ENCODE data around the gene CPEB1. TPM values are rescaled to one million over a fixed set of nuclear protein-coding genes. Genes with fewer than 3 reads are reported as not detected.

Gene CPEB1
- total and polyA plus RNA-seq, 2 of the 13 experiments (the other 11 are each of a cell fraction or from before 2014, with no cell fraction given): 0.03 to 0.07 TPM

GRCh38 chr15:82540055-82540983, 106.8 kb downstream of the CPEB1 start, which contains the start of gene RPS17 (continued):
- TF ChIP-seq MXD3 (CRISPR knock-in tag; IDR thresholded peaks at IDR 0.05): peak; percentile 89; the same call in 1 of the 2 replicates
- no peak for TF ChIP-seq ZBTB8A (CRISPR knock-in tag; IDR thresholded peaks at IDR 0.05; ENCODE audit: borderline replicate concordance, low read depth)
- 0 out of 2 replicates have a peak, but pooled peaks have one; percentile 23 for TF ChIP-seq ZNF101 (CRISPR knock-in tag; IDR thresholded peaks at IDR 0.05; ENCODE audit: borderline replicate concordance, low read depth)
- peak; percentile 86; the same call in 1 of the 2 replicates for TF ChIP-seq FOXC1 (CRISPR knock-in tag; IDR thresholded peaks at IDR 0.05; ENCODE audit: borderline replicate concordance)
- TF ChIP-seq CHD2 (IDR thresholded peaks at IDR 0.05; ENCODE audit: low read depth, low read length): no peak
- no peak for TF ChIP-seq ZUFSP (CRISPR knock-in tag; IDR thresholded peaks at IDR 0.05; ENCODE audit: borderline replicate concordance)
- no peak for TF ChIP-seq ZNF296 (CRISPR knock-in tag; conservative IDR thresholded peaks at IDR 0.05)
- peak; percentile 81 for TF ChIP-seq ZNF800 (CRISPR knock-in tag; IDR thresholded peaks at IDR 0.05)
- TF ChIP-seq ATF4 (CRISPR knock-in tag; IDR thresholded peaks at IDR 0.05): peak in 1 of 2 experiments; percentile 79; a peak in 2 of 4 replicates
- TF ChIP-seq SALL2 (CRISPR knock-in tag; IDR thresholded peaks at IDR 0.05): peak; percentile 96
- TF ChIP-seq TBL1XR1 (IDR thresholded peaks at IDR 0.05; ENCODE audit: borderline replicate concordance, low read length, partially characterized antibody): peak; percentile 72
- peak; percentile 68; the same call in 1 of the 2 replicates for TF ChIP-seq ZNF510 (CRISPR knock-in tag; IDR thresholded peaks at IDR 0.05; ENCODE audit: low read depth)
- TF ChIP-seq ZNF160 (CRISPR knock-in tag; IDR thresholded peaks at IDR 0.05): peak; percentile 92
- peak; percentile 90; the same call in 1 of the 2 replicates for TF ChIP-seq ZNF274 (CRISPR knock-in tag; IDR thresholded peaks at IDR 0.05)
- TF ChIP-seq ZFP37 (CRISPR knock-in tag; IDR thresholded peaks at IDR 0.05; ENCODE audit: borderline replicate concordance): peak; percentile 91; the same call in 1 of the 2 replicates
- TF ChIP-seq ZNF275 (CRISPR knock-in tag; IDR thresholded peaks at IDR 0.05; ENCODE audit: borderline replicate concordance): peak; percentile 74; the same call in 1 of the 2 replicates
- TF ChIP-seq DNMT3B (CRISPR knock-in tag; conservative IDR thresholded peaks at IDR 0.05): peak; percentile 74; the same call in 1 of the 2 replicates
- no peak for TF ChIP-seq ZFP82 (CRISPR knock-in tag; IDR thresholded peaks at IDR 0.05; ENCODE audit: borderline replicate concordance)
- TF ChIP-seq RFXAP (CRISPR knock-in tag; IDR thresholded peaks at IDR 0.05; ENCODE audit: borderline replicate concordance): peak; percentile 90
- no peak for TF ChIP-seq ZBTB1 (CRISPR knock-in tag; IDR thresholded peaks at IDR 0.05; ENCODE audit: borderline replicate concordance)
- no peak for TF ChIP-seq HMGA1 (CRISPR knock-in tag; conservative IDR thresholded peaks at IDR 0.05)

Measured in HepG2 (cell line).